NCI-H345 treated with DMSO at 0.1 percent for 48 hours (cell line): ENCODE results near the gene GRSF1.
A peak's percentile ranks its signal among the peaks of the same experiment; 100 is the strongest.
"Not testable (repeated sequence)": the region's sequence is repeated elsewhere in the genome, so short reads cannot be mapped to it uniquely, and the experiment has no call there.

Source experiments
- DNase-seq: peaks from one replicate; lab custom pipeline; 2025; ENCODE audit not compliant: unreplicated experiment; lab: John Stamatoyannopoulos, UW

GRSF1 gene

DNA sequence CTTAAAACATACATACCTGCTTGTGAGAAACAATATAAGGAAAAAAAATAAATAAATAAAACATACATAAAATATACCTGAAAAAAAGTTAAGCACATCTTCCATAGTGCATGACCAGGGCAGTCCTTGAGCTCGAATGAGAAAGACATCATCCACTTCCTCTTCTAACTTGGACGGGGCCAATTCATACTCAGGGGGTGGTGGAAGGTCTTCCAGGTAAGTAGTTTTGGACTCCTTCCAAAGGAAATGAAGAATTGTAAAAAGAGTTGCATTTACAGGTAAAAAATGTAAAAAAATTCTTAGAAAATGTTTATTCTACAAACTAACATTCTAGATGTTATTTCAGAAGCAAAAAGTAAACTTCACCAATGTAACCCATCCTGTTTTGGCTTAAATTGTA is 3.6 kb downstream of the GRSF1 start:
- DNase-seq, result no peak

DNA sequence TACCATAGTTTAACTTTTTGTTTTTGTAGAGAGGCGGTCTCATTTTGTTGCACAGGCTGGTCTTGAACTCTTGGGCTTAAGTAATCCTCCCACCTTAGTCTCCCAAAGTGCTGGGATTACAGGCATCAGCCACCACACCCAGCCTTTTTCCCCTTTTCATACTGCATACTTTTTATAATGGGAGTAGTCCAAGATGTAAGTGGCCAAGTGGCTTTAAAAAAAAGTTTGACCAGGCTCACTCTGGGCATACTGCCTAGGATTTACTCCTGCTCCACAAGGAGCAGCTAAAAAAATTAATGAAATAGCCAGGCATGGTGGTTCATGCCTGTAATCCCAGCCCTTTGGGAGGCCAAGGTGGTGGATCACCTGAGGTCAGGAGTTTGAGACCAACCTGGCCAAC is 6.0 kb downstream of the GRSF1 start:
- DNase-seq, result no peak

DNA sequence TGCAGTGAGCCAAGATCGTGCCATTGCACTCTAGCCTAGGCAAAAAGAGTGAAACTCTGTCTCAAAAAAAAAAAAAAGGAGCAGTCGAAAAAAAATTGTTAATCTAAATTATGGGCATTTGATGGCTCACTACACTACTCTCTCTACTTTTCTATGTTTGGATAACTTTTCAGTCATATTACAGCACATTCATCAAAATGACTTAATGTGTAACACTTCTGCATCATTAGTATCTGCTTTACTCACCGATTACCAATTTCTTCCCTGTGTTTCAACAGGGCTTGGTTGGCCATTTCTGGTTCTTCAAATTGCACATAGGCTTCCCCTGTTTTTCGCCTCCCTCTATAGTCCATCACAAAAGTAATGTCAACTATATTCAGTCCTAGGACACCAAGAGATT is 8.4 kb downstream of the GRSF1 start:
- no peak for DNase-seq

GRCh38 chr4:70830054-70830453 is 9.6 kb downstream of the GRSF1 start:
- DNase-seq, result no peak

GRCh38 chr4:70829492-70829891 is 10.2 kb downstream of the GRSF1 start:
- DNase-seq, result no peak

GRCh38 chr4:70829015-70829414 is 10.7 kb downstream of the GRSF1 start:
- no peak for DNase-seq

GRCh38 chr4:70818921-70819320 is 20.8 kb downstream of the GRSF1 start:
- DNase-seq, result no peak

GRCh38 chr4:70818173-70818855 is 21.4 kb downstream of the GRSF1 start:
- no peak for DNase-seq

GRCh38 chr4:70816894-70817293 is 22.8 kb downstream of the GRSF1 start:
- DNase-seq, result no peak

DNA sequence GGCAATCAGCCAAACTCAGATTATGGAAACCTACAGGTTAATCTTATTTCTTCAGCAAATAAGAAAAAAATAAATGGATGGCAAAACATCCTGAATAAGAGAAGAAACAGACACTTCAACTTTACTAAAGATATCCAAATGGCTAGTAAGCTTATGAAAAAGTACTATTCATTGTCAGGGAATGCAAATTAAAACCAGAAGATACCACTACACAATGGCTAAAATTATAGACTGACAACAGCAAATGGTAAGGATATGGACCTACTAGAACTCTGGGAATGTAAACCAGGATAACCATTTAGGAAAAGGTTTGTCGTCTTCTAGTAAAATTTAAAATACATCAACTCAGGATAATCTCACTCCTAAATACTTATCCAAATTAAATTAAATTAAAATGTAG is 24.3 kb downstream of the GRSF1 start:
- DNase-seq, result no peak

- no peak for DNase-seq
Observed at GRCh38 chr4:70808151-70808550, 31.5 kb downstream of the GRSF1 start.

DNA sequence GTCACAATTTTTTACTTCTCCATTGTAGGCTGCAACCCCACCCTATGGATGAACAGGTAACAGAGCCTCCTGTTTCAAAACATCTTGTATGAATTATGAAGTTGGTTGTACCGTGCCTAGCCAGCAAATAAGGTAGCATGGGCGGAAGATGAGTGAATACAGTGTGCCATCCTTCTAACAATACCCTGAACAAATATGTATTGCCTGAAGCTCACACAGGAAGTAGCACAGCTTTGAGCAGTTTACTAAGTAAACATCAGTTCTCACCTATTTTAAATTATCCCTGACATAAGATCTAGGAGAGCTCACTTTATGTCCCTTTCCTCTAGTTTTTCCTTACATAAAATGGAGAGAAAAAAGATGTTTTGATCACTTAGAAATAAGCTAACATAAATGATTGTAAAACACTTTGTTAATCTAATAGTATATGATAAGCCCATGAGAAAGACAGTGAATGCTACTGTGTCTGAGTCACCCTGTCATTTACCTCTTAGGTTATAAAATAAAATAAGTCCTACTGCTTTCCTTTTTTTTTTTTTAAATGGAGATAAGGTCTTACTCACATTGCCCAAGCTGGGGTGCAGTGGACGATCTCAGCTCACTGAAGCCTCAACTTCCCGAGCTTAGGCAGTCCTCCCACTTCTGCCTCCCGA is 36.6 kb downstream of the GRSF1 start:
- peak; percentile 1 for DNase-seq

DNA sequence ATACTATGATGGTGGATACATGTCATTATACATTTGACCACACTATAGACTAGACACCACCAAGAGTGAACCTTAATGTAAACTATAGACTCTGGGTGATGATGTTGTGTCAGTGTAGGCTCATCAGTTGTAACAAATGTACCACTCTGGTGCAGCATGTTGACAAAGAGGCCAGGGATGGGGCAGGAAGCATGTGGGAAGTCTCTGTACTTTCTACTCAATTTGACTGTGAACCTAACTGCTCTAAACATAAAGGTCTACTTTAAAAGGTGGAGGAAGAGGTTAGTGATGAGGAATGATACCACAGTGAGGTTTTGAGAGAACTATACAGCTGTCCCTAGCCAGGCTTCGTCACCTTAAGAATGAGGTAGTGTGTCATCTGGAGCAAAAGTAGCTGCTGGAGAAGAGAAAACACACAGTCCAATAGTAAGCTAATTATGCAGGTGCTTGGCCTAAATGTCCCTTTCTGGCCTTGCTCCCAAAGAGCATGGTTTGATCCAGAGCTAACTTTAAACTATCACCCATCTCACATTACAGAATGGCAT is 38.4 kb downstream of the GRSF1 start:
- DNase-seq, result no peak

- no peak for DNase-seq
Observed at GRCh38 chr4:70793626-70794025, 46.1 kb downstream of the GRSF1 start.

DNA sequence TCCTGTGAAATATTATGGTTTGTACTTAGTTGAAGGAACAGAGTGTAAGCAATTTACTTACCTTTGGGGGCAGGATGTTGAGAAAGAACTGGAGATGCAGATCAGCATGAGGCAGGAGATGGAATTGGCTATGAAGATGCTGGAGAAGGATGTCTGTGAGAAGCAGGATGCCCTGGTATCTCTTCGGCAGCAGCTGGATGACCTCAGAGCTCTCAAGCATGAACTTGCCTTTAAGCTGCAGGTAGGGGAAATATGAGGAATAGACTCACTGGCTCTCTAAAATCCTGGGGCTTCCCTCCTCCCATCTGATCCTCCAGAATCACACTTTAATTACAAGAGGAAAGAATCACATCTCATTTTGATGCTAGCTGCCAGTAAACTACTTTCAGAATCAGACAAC is 51.0 kb downstream of the GRSF1 start:
- DNase-seq, result no peak

DNA sequence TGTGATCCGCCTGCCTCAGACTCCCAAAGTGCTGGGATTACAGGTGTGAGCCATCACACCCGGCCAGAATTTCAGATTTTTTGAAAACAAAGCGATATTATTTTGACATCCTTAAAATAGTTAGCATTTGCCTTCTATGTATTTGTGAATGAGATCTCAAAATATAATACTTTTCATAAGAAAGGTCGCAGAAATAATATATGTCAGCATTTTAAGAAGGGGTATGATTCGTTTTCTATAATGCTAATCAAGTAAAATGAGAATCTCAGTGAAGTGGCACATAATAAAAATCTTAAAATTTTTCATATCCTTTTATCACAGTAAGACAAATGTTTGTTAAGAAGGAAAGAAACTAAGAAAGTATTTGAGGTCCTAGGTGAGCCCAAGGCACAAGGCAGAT is 52.2 kb downstream of the GRSF1 start:
- no peak for DNase-seq

GRCh38 chr4:70783096-70783495 is 56.6 kb downstream of the GRSF1 start:
- no peak for DNase-seq

- DNase-seq, result no peak
Observed at GRCh38 chr4:70778888-70779422, 60.7 kb downstream of the GRSF1 start.

- no peak for DNase-seq
Observed at GRCh38 chr4:70772929-70773555, 66.6 kb downstream of the GRSF1 start.

- not testable (repeated sequence) for DNase-seq
Observed at GRCh38 chr4:70769396-70769795, 70.3 kb downstream of the GRSF1 start.

DNA sequence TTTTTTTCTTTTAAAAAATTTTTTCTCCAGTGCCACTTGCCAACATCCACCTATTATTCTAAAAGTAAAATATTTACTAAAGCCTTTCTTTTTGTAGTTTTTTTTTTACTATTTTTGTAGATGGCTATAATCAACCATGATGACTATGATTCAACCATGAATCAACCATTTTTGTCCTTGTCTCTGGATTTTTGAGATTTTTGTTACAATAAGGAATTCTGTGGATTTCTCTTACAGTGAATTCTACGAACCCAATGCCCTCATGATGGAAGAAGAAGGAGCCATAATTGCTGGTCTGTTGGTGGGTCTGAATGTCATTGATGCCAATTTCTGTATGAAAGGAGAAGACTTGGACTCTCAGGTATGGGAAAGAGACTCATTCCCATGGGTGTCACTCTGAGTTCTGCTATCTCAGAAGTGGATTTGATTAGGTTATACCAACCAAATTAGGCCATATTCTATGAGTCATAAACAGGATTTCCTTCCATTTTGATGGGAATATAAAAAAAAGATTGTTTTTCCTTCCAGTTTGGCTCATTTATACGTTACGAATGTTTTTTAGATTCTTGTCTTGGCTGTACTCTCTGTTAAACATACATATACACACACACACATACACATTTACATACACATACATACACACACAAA is 71.3 kb downstream of the GRSF1 start:
- DNase-seq, result no peak
